AG08395 (cell line): ENCODE results near the gene TK2.
"Not testable (repeated sequence)": the region's sequence is repeated elsewhere in the genome, so short reads cannot be mapped to it uniquely, and the experiment has no call there.

ENCODE experiments used
- DNase-seq: peaks from one replicate; pipeline ENCODE4 v3.0.0; 2012; ENCODE audit warnings: mixed read lengths, low spot score

TK2 gene

GRCh38 chr16:66572356-66572755 is 22.4 kb upstream of the TK2 start:
- no peak for DNase-seq

- DNase-seq, result no peak
Observed at GRCh38 chr16:66569827-66570405, 20.0 kb upstream of the TK2 start.

GRCh38 chr16:66569131-66569530 is 19.2 kb upstream of the TK2 start:
- DNase-seq, result peak; percentile 37

- no peak for DNase-seq
Observed at GRCh38 chr16:66568355-66568754, 18.4 kb upstream of the TK2 start.

- not testable (repeated sequence) for DNase-seq
Observed at GRCh38 chr16:66567270-66567669, 17.3 kb upstream of the TK2 start.

- no peak for DNase-seq
Observed at GRCh38 chr16:66566051-66566901, 16.4 kb upstream of the TK2 start, which contains the start of gene CMTM1. Gene CMTM1, plus strand, starts transcription at chr16:66566439. Its CDS starts 75 bp downstream, at chr16:66566514.

- DNase-seq, result no peak
Observed at GRCh38 chr16:66563574-66564334, 13.8 kb upstream of the TK2 start.

GRCh38 chr16:66562986-66563385 is 13.1 kb upstream of the TK2 start:
- DNase-seq, result no peak

- DNase-seq, result no peak
Observed at GRCh38 chr16:66562409-66562808, 12.5 kb upstream of the TK2 start.

GRCh38 chr16:66561381-66562080 is 11.6 kb upstream of the TK2 start:
- DNase-seq, result no peak

- no peak for DNase-seq
Observed at GRCh38 chr16:66560107-66560506, 10.2 kb upstream of the TK2 start.

- no peak for DNase-seq
Observed at GRCh38 chr16:66554495-66554894, 4.6 kb upstream of the TK2 start.

GRCh38 chr16:66554021-66554420 is 4.1 kb upstream of the TK2 start:
- DNase-seq, result no peak

GRCh38 chr16:66553223-66553622 is 3.3 kb upstream of the TK2 start:
- no peak for DNase-seq

- peak; percentile 99 for DNase-seq
Observed at GRCh38 chr16:66552286-66553177, 2.6 kb upstream of the TK2 start, which contains the start of gene CKLF. Gene CKLF, plus strand, starts transcription at chr16:66552576. Its CDS starts 140 bp downstream, at chr16:66552716.

- DNase-seq, result no peak
Observed at GRCh38 chr16:66551788-66552285, 1.9 kb upstream of the TK2 start.

- peak; percentile 15 for DNase-seq
Observed at GRCh38 chr16:66551348-66551759, 1.4 kb upstream of the TK2 start.

- DNase-seq, result no peak
Observed at GRCh38 chr16:66548868-66549267, 1.1 kb downstream of the TK2 start.

- DNase-seq, result no peak
Observed at GRCh38 chr16:66548068-66548467, 1.9 kb downstream of the TK2 start.

GRCh38 chr16:66547101-66547989 is 2.6 kb downstream of the TK2 start:
- no peak for DNase-seq
